HepG2 (cell line): ENCODE measurements around the gene XXYLT1. TPM values are rescaled to one million over a fixed set of nuclear protein-coding genes. Genes with fewer than 3 reads are reported as not detected.

Source experiments
- GATAD2A ChIP-seq: IDR thresholded peaks from 2 replicates; pipeline ENCODE4 v1.6.1; 2016
- HMGXB4 ChIP-seq, 2 experiments: sonication (generic) in 1 of 2; formaldehyde crosslinking in 1 of 2; IDR thresholded peaks; 2 replicates each; pipeline versions ENCODE4 v1.4.0 to v1.6.1; 2018 to 2020; ENCODE audit warnings: missing genetic modification reagents in 2 of 2, borderline replicate concordance in 1 of 2, low read depth in 1 of 2, mild to moderate bottlenecking in 1 of 2, missing biosample characterization in 1 of 2
- HNF4G ChIP-seq, 2 experiments: sonication (generic) in 1 of 2; formaldehyde crosslinking in 1 of 2; IDR thresholded peaks; 2 replicates each; pipeline versions ENCODE4 v1.4.0 to v1.6.1; 2011 to 2020; ENCODE audit warnings: borderline replicate concordance in 2 of 2, low read depth in 2 of 2, mild to moderate bottlenecking in 2 of 2, low read length in 1 of 2, missing genetic modification reagents in 1 of 2, moderate library complexity in 1 of 2
- MTF2 ChIP-seq: sonication (generic); formaldehyde crosslinking; IDR thresholded peaks from 2 replicates; pipeline ENCODE4 v1.5.0; 2020; ENCODE audit warnings: missing genetic modification reagents, borderline replicate concordance
- NR0B2 ChIP-seq: sonication (generic); formaldehyde crosslinking; IDR thresholded peaks from 2 replicates; pipeline ENCODE4 v1.4.0; 2020; ENCODE audit warnings: mild to moderate bottlenecking, missing genetic modification reagents
- PCBP2 ChIP-seq: fragments of 200-400 bp; formaldehyde crosslinking; optimal IDR thresholded peaks from 2 replicates; pipeline ENCODE3; 2018; ENCODE audit warnings: low read length, low read depth; ENCODE audit not compliant: poor library complexity, severe bottlenecking
- PRPF4 ChIP-seq: fragments of 200-400 bp; formaldehyde crosslinking; IDR thresholded peaks from 2 replicates; pipeline ENCODE4 v1.6.1; 2016; ENCODE audit warnings: low read length, low read depth; ENCODE audit not compliant: poor library complexity, severe bottlenecking
- RXRB ChIP-seq: IDR thresholded peaks from 2 replicates; pipeline ENCODE4 v1.6.1; 2016; ENCODE audit warnings: borderline replicate concordance, missing genetic modification reagents, missing compliant biosample characterization
- SMAD9 ChIP-seq: sonication (generic); formaldehyde crosslinking; IDR thresholded peaks from 2 replicates; pipeline ENCODE4 v1.5.1; 2020; ENCODE audit warnings: mild to moderate bottlenecking, missing genetic modification reagents
- SMARCE1 ChIP-seq: fragments of 450-650 bp; IDR thresholded peaks from 2 replicates; pipeline ENCODE4 v1.6.1; 2017; ENCODE audit warnings: borderline replicate concordance
- U2AF2 ChIP-seq: fragments of 200-400 bp; formaldehyde crosslinking; IDR thresholded peaks from 2 replicates; pipeline ENCODE4 v1.6.1; 2017; ENCODE audit warnings: low read depth, mild to moderate bottlenecking, low read length
- ZFYVE20 ChIP-seq: sonication (generic); formaldehyde crosslinking; IDR thresholded peaks from 2 replicates; pipeline ENCODE4 v1.8.0; 2023; ENCODE audit warnings: low read depth, mild to moderate bottlenecking, moderate library complexity, missing genetic modification reagents, borderline replicate concordance
- ZMYM4 ChIP-seq: sonication (generic); formaldehyde crosslinking; IDR thresholded peaks from 2 replicates; pipeline ENCODE4 v1.8.1; 2023; ENCODE audit warnings: mild to moderate bottlenecking, missing genetic modification reagents
- ZNF205 ChIP-seq: IDR thresholded peaks from 2 replicates; pipeline ENCODE4 v1.6.1; 2018; ENCODE audit warnings: missing biosample characterization, missing genetic modification reagents
- ZNF549 ChIP-seq: sonication (generic); formaldehyde crosslinking; IDR thresholded peaks from 2 replicates; pipeline ENCODE4 v1.5.0; 2020; ENCODE audit warnings: missing genetic modification reagents
- ZNF75D ChIP-seq: sonication (generic); formaldehyde crosslinking; IDR thresholded peaks from 2 replicates; pipeline ENCODE4 v1.8.1; 2023; ENCODE audit warnings: missing genetic modification reagents, mild to moderate bottlenecking, borderline replicate concordance
- ZNF780A ChIP-seq: sonication (generic); formaldehyde crosslinking; IDR thresholded peaks from 2 replicates; pipeline ENCODE4 v1.8.0; 2022; ENCODE audit warnings: mild to moderate bottlenecking, missing genetic modification reagents, moderate library complexity
- ZNF781 ChIP-seq: sonication (generic); formaldehyde crosslinking; IDR thresholded peaks from 2 replicates; pipeline ENCODE4 v1.5.1; 2020; ENCODE audit warnings: borderline replicate concordance, mild to moderate bottlenecking, missing genetic modification reagents; ENCODE audit errors: not compliant biosample characterization
- polyA plus RNA-seq, 8 experiments: library from polyadenylated mRNA; depleted of rRNA in 3 of 8; stranded (reverse) in 7 of 8; unstranded in 1 of 8; fragments of >200 nt; fragmentation: Illumina TruSeq in 4 of 8; extraction: Trizol in 4 of 8; gene quantifications; 2 replicates each; pipeline versions ENCODE4 v1.2.1 to v1.2.3, GENCODE V29; 2011 to 2016; ENCODE audit warnings: low read depth in 4 of 8, missing spikeins in 1 of 8, mixed read lengths in 1 of 8; ENCODE audit not compliant: insufficient read depth in 1 of 8
- total RNA-seq, 5 experiments: library from RNA; depleted of rRNA; stranded (reverse); fragments of >200 nt; fragmentation: Illumina TruSeq; extraction: Trizol; gene quantifications; 2 replicates each; pipeline ENCODE4 v1.2.3, GENCODE V29; 2016; ENCODE audit warnings: low read depth in 1 of 5
- TF ChIP-seq, protein P1 (sequence below): sonication (generic); formaldehyde crosslinking; IDR thresholded peaks from 2 replicates; pipeline ENCODE4 v1.4.0; 2020; ENCODE audit warnings: missing genetic modification reagents
- TF ChIP-seq, protein P2 (sequence below): sonication (generic); formaldehyde crosslinking; IDR thresholded peaks from 2 replicates; pipeline ENCODE4 v1.4.0; 2020; ENCODE audit warnings: missing genetic modification reagents

Gene XXYLT1
- total and polyA plus RNA-seq, 2 of the 13 experiments (the other 11 are each of a cell fraction or from before 2014, with no cell fraction given), result 17.7 to 19.0 TPM

DNA sequence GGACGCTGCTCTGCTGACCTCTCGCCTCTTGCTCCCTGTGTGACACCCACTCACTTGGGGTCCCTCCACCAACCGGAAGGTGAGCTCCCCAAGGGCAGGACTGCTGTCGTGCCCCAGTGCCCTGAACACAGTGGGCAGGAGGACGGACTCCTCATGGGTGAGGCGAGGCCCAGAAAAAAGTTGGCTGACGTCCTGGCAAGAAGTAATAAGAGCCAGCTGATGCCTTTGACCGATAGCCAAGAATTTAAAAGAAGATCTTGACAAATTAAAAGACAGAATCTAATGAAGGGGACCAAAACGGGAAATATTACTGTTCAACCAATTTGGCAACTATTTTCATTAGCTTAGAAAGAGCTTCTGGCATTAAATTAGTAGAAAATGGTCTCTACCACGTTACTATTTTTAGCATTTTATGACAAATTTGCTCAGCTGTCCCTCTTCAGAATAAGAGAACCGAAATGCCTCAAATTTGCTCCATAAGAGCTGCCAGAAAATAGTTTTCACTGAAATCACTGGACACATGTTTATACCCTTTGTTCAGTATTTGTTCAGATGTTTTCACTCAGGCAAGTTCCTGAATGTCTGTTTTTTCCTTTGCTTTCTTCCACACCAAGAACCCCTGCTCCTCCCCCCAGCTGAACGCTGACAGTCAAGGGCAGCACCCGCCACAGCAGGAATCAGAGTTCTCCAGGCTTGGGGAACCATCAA lies 60.5 kb downstream of the XXYLT1 start (continued):
- TF ChIP-seq, protein P1, sequence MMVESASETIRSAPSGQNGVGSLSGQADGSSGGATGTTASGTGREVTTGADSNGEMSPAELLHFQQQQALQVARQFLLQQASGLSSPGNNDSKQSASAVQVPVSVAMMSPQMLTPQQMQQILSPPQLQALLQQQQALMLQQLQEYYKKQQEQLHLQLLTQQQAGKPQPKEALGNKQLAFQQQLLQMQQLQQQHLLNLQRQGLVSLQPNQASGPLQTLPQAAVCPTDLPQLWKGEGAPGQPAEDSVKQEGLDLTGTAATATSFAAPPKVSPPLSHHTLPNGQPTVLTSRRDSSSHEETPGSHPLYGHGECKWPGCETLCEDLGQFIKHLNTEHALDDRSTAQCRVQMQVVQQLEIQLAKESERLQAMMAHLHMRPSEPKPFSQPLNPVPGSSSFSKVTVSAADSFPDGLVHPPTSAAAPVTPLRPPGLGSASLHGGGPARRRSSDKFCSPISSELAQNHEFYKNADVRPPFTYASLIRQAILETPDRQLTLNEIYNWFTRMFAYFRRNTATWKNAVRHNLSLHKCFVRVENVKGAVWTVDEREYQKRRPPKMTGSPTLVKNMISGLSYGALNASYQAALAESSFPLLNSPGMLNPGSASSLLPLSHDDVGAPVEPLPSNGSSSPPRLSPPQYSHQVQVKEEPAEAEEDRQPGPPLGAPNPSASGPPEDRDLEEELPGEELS (CRISPR knock-in tag), result 0 out of 2 replicates have a peak, but pooled peaks have one; percentile 13
- no peak for TF ChIP-seq ZNF205
- no peak for TF ChIP-seq ZMYM4
- TF ChIP-seq SMAD9 (CRISPR knock-in tag), result no peak
- no peak for TF ChIP-seq HMGXB4 (CRISPR knock-in tag; IDR thresholded peaks at IDR 0.05; ENCODE audit: borderline replicate concordance in 1 of 2, low read depth in 1 of 2)
- peak; percentile 22; the same call in 1 of the 2 replicates for TF ChIP-seq RXRB (CRISPR knock-in tag)
- TF ChIP-seq NR0B2 (CRISPR knock-in tag), result no peak
- TF ChIP-seq PCBP2, result no peak
- TF ChIP-seq U2AF2, result no peak
- TF ChIP-seq SMARCE1, result no peak
- no peak for TF ChIP-seq PRPF4
- TF ChIP-seq ZNF549, result no peak
- TF ChIP-seq MTF2 (CRISPR knock-in tag), result no peak
- no peak for TF ChIP-seq ZNF781 (CRISPR knock-in tag)
- TF ChIP-seq GATAD2A (CRISPR knock-in tag), result peak; percentile 23; the same call in 1 of the 2 replicates
- no peak for TF ChIP-seq HNF4G (IDR thresholded peaks at IDR 0.05; ENCODE audit: borderline replicate concordance, low read depth, low read length)
- no peak for TF ChIP-seq HNF4G (CRISPR knock-in tag; IDR thresholded peaks at IDR 0.05; ENCODE audit: borderline replicate concordance, low read depth)
- TF ChIP-seq ZNF75D, result no peak
- no peak for TF ChIP-seq ZFYVE20 (CRISPR knock-in tag)
- TF ChIP-seq, protein P2, sequence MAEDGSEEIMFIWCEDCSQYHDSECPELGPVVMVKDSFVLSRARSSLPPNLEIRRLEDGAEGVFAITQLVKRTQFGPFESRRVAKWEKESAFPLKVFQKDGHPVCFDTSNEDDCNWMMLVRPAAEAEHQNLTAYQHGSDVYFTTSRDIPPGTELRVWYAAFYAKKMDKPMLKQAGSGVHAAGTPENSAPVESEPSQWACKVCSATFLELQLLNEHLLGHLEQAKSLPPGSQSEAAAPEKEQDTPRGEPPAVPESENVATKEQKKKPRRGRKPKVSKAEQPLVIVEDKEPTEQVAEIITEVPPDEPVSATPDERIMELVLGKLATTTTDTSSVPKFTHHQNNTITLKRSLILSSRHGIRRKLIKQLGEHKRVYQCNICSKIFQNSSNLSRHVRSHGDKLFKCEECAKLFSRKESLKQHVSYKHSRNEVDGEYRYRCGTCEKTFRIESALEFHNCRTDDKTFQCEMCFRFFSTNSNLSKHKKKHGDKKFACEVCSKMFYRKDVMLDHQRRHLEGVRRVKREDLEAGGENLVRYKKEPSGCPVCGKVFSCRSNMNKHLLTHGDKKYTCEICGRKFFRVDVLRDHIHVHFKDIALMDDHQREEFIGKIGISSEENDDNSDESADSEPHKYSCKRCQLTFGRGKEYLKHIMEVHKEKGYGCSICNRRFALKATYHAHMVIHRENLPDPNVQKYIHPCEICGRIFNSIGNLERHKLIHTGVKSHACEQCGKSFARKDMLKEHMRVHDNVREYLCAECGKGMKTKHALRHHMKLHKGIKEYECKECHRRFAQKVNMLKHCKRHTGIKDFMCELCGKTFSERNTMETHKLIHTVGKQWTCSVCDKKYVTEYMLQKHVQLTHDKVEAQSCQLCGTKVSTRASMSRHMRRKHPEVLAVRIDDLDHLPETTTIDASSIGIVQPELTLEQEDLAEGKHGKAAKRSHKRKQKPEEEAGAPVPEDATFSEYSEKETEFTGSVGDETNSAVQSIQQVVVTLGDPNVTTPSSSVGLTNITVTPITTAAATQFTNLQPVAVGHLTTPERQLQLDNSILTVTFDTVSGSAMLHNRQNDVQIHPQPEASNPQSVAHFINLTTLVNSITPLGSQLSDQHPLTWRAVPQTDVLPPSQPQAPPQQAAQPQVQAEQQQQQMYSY, result no peak
- no peak for TF ChIP-seq ZNF780A (CRISPR knock-in tag)
